CD4-positive, alpha-beta memory T cell (primary cell): ENCODE results near the gene FSTL4. TPM values are rescaled to one million over a fixed set of nuclear protein-coding genes. Genes with fewer than 3 reads are reported as not detected.

ENCODE experiments used
- CTCF ChIA-PET: fragments of 350-600 bp; sonication (Branson Sonifier 250); formaldehyde crosslinking; loops from one replicate; lab custom pipeline; 2021; ENCODE audit warnings: inconsistent platforms; ENCODE audit not compliant: partially characterized antibody; lab: Charles Lee
- POLR2A ChIA-PET: fragments of 350-600 bp; sonication (Branson Sonifier 250); formaldehyde crosslinking; loops from one replicate; lab custom pipeline; 2021; ENCODE audit not compliant: partially characterized antibody; lab: Charles Lee
- DNase-seq, 5 donors: peaks; one replicate each; pipeline versions ENCODE4 v3.0.0 to v3.0.0-alpha.2; 2020 to 2022; ENCODE audit warnings: mixed read lengths in 1 of 5
- H3K27ac ChIP-seq: one replicate; pipeline ENCODE4 v1.7.0; 2013; ENCODE audit warnings: low read depth, low read length
- H3K27me3 ChIP-seq: 2 replicates; pipeline ENCODE4 v1.7.0; 2013; ENCODE audit warnings: mild to moderate bottlenecking, low read length, moderate library complexity; ENCODE audit not compliant: insufficient read depth
- H3K36me3 ChIP-seq: 2 replicates; pipeline ENCODE4 v1.7.0; 2013; ENCODE audit warnings: mild to moderate bottlenecking, low read length, moderate library complexity; ENCODE audit not compliant: insufficient read depth
- H3K4me1 ChIP-seq: 2 replicates; pipeline ENCODE4 v1.7.0; 2013; ENCODE audit warnings: mild to moderate bottlenecking, low read length, moderate library complexity; ENCODE audit not compliant: insufficient read depth
- H3K4me3 ChIP-seq, 2 donors: one replicate each; pipeline ENCODE4 v1.7.0; 2013; ENCODE audit warnings: low read length in 2 of 2, mild to moderate bottlenecking in 1 of 2
- H3K9me3 ChIP-seq, 2 donors: one replicate each; pipeline ENCODE4 v1.7.0; 2013; ENCODE audit warnings: low read length in 2 of 2, control low read depth in 1 of 2; ENCODE audit not compliant: control insufficient read depth in 1 of 2
- H3K27ac Mint-ChIP-seq, 7 donors: one replicate each; pipeline ENCODE4 v1.8.0; 2020 to 2021; ENCODE audit warnings: mixed read lengths in 7 of 7, mild to moderate bottlenecking in 6 of 7, inconsistent platforms in 3 of 7, moderate library complexity in 3 of 7
- H3K27me3 Mint-ChIP-seq, 2 donors: one replicate each; pipeline ENCODE4 v1.8.0; 2020 to 2021; ENCODE audit warnings: mixed read lengths in 2 of 2
- H3K36me3 Mint-ChIP-seq, 2 donors: one replicate each; pipeline ENCODE4 v1.8.0; 2020 to 2021; ENCODE audit warnings: mixed read lengths in 2 of 2, inconsistent platforms in 1 of 2, mild to moderate bottlenecking in 1 of 2
- H3K4me1 Mint-ChIP-seq, 4 donors: one replicate each; pipeline ENCODE4 v1.8.0; 2020 to 2021; ENCODE audit warnings: mixed read lengths in 4 of 4, mild to moderate bottlenecking in 1 of 4
- H3K4me3 Mint-ChIP-seq, 8 donors: one replicate each; pipeline ENCODE4 v1.8.0; 2020 to 2021; ENCODE audit warnings: mixed read lengths in 8 of 8, mild to moderate bottlenecking in 7 of 8, moderate library complexity in 6 of 8, inconsistent platforms in 3 of 8
- H3K9me3 Mint-ChIP-seq, 8 donors: one replicate each; pipeline ENCODE4 v1.8.0; 2020 to 2021; ENCODE audit warnings: mixed read lengths in 8 of 8, mild to moderate bottlenecking in 5 of 8, inconsistent platforms in 3 of 8, moderate library complexity in 1 of 8
- intact Hi-C: fragments of 100-400 bp; cut with micrococcal nuclease; formaldehyde crosslinking; loops from one replicate; pipeline ENCODE4 v1.15.1; 2023
- polyA plus RNA-seq, 2 donors: library from polyadenylated mRNA; unstranded; fragments of 300-500 nt; fragmentation: Illumina TruSeq; gene quantifications; one replicate each; pipeline ENCODE4 v1.2.3, GENCODE V29; 2021
- total RNA-seq, 2 experiments: library from RNA; stranded (reverse); gene quantifications; one replicate each; pipeline ENCODE4 v1.2.3, GENCODE V29; 2021

FSTL4 gene
- total and polyA plus RNA-seq, 4 experiments from 2014 or later = not detected

GRCh38 chr5:133325864-133326263 lies 286.5 kb downstream of the FSTL4 start:
- Histone ChIP-seq H3K36me3 (no peaks in the 10 kb centered on the region), H3K4me3 (no peak overlapping the region), H3K9me3 (no peaks in the 10 kb centered on the region), H3K4me1 (no peaks in the 10 kb centered on the region), H3K27me3 (no peaks in the 10 kb centered on the region), H3K27ac (no peak overlapping the region)
- no peak overlapping the region for H3K27ac Mint-ChIP-seq
- DNase-seq = no peak
- no peaks in the 10 kb centered on the region for H3K36me3 Mint-ChIP-seq
- peaks cover 0 to 1% of the 10 kb centered on the region in 2 donors for H3K27me3 Mint-ChIP-seq
- no peaks in the 10 kb centered on the region for H3K9me3 Mint-ChIP-seq
- CTCF ChIA-PET = no interaction called here
- intact Hi-C loops = no loop called here
- H3K4me3 Mint-ChIP-seq = no peak overlapping the region
- H3K4me1 Mint-ChIP-seq = peaks cover 6 to 15% (median 9%) of the 10 kb centered on the region in 4 donors
- POLR2A ChIA-PET = no interaction called here

GRCh38 chr5:133324926-133325325 lies 287.4 kb downstream of the FSTL4 start:
- Histone ChIP-seq H3K4me1 (no peaks in the 10 kb centered on the region), H3K27me3 (no peaks in the 10 kb centered on the region), H3K36me3 (no peaks in the 10 kb centered on the region), H3K27ac (no peak overlapping the region), H3K9me3 (no peaks in the 10 kb centered on the region), H3K4me3 (no peak overlapping the region)
- intact Hi-C loops = no loop called here
- H3K4me3 Mint-ChIP-seq = no peak overlapping the region
- DNase-seq = no peak
- no peak overlapping the region for H3K27ac Mint-ChIP-seq
- H3K9me3 Mint-ChIP-seq = no peaks in the 10 kb centered on the region
- ChIA-PET POLR2A (no interaction called here), CTCF (no interaction called here)
- peaks cover 0 to 1% of the 10 kb centered on the region in 2 donors for H3K27me3 Mint-ChIP-seq
- peaks cover 6 to 15% (median 9%) of the 10 kb centered on the region in 4 donors for H3K4me1 Mint-ChIP-seq
- no peaks in the 10 kb centered on the region for H3K36me3 Mint-ChIP-seq

GRCh38 chr5:133323494-133324457 lies 288.6 kb downstream of the FSTL4 start:
- no peaks in the 10 kb centered on the region for H3K36me3 Mint-ChIP-seq

DNA sequence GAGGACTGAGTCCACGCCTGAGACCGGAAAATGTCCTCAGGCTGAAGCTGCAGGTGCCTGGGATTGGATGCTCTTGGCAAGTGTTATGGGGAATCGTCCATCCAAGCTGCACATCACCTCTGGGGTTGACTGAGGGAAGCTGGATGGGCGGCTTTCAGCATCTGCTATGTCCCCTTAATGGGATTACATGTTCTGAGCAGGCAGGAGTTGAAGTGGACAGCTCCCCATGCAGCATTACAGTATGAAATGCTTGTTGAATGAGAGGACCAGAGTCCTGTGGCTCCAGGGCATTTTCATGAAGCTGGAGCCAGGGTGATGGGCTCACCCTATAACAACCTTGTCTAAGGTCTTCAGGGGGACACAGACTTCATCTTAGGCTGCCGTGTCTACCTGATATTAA lies 289.6 kb downstream of the FSTL4 start:
- no peak overlapping the region for H3K27ac ChIP-seq
- no peaks in the 10 kb centered on the region for H3K36me3 ChIP-seq
- H3K4me3 ChIP-seq = no peak overlapping the region
- Mint-ChIP-seq H3K9me3 (no peaks in the 10 kb centered on the region), H3K4me1 (peaks cover 6 to 15% (median 9%) of the 10 kb centered on the region in 4 donors), H3K27me3 (peaks cover 0 to 1% of the 10 kb centered on the region in 2 donors), H3K36me3 (no peaks in the 10 kb centered on the region), H3K27ac (no peak overlapping the region), H3K4me3 (no peak overlapping the region)
- CTCF ChIA-PET = no interaction called here
- H3K9me3 ChIP-seq = no peaks in the 10 kb centered on the region
- DNase-seq = no peak
- H3K27me3 ChIP-seq = no peaks in the 10 kb centered on the region
- no peaks in the 10 kb centered on the region for H3K4me1 ChIP-seq
- intact Hi-C loops = no loop called here
- POLR2A ChIA-PET = no interaction called here

More at GRCh38 chr5:133323494-133324457, 288.6 kb downstream of the FSTL4 start:
- DNase-seq = no peak
- H3K9me3 Mint-ChIP-seq = no peaks in the 10 kb centered on the region
- Histone ChIP-seq H3K9me3 (no peaks in the 10 kb centered on the region), H3K4me1 (no peaks in the 10 kb centered on the region), H3K27me3 (no peaks in the 10 kb centered on the region), H3K27ac (no peak overlapping the region), H3K36me3 (no peaks in the 10 kb centered on the region), H3K4me3 (no peak overlapping the region)
- H3K4me1 Mint-ChIP-seq = peaks cover 6 to 15% (median 9%) of the 10 kb centered on the region in 4 donors
- ChIA-PET CTCF (no interaction called here), POLR2A (no interaction called here)
- H3K4me3 Mint-ChIP-seq = no peak overlapping the region
- no peak overlapping the region for H3K27ac Mint-ChIP-seq
- intact Hi-C loops = no loop called here
- peaks cover 0 to 1% of the 10 kb centered on the region in 2 donors for H3K27me3 Mint-ChIP-seq

GRCh38 chr5:133321833-133322420 lies 290.4 kb downstream of the FSTL4 start:
- no peaks in the 10 kb centered on the region for H3K9me3 Mint-ChIP-seq
- Histone ChIP-seq H3K27me3 (no peaks in the 10 kb centered on the region), H3K36me3 (no peaks in the 10 kb centered on the region), H3K27ac (no peak overlapping the region), H3K9me3 (no peaks in the 10 kb centered on the region), H3K4me3 (no peak overlapping the region), H3K4me1 (no peaks in the 10 kb centered on the region)
- H3K36me3 Mint-ChIP-seq = no peaks in the 10 kb centered on the region
- ChIA-PET POLR2A (no interaction called here), CTCF (no interaction called here)
- H3K27me3 Mint-ChIP-seq = peaks cover 0 to 1% of the 10 kb centered on the region in 2 donors
- peaks cover 6 to 15% (median 9%) of the 10 kb centered on the region in 4 donors for H3K4me1 Mint-ChIP-seq
- intact Hi-C loops = no loop called here
- H3K4me3 Mint-ChIP-seq = peak overlapping the region in 1 of 8 donors; percentile 20
- peak in 4 of 5 donors; percentile 4 to 61 (median 20) for DNase-seq
- peak overlapping the region in 4 of 7 donors; percentile 50 to 83 (median 64) for H3K27ac Mint-ChIP-seq

DNA sequence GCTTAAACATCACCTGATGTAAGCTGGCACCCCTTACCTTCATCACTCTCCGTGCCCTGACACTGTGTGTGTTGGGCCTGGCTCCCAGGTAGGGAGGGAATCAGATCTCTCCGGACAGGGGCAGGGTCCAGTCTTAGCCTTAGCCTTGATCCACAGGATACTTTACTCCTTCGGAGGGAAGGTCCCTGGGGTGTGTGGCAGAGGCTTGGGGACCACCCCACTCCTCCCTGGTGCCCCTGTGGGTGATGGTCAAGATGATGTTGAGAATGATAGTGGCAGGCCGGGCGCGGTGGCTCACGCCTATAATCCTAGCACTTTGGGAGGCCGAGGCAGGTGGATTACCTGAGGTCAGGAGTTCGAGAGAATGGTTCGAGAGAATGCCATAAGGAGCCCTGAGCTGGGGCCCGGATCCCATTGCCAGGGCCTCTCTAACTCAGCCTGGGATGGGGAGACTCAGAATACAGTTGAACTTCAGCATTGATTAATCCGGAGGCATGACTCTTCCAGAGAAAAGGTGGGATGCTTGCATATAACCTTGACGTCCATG lies 291.0 kb downstream of the FSTL4 start:
- H3K27ac Mint-ChIP-seq = peak overlapping the region in 3 of 7 donors; percentile 23 to 77 (median 42)
- H3K4me1 Mint-ChIP-seq = peaks cover 6 to 15% (median 9%) of the 10 kb centered on the region in 4 donors
- Histone ChIP-seq H3K27me3 (no peaks in the 10 kb centered on the region), H3K4me3 (no peak overlapping the region), H3K4me1 (no peaks in the 10 kb centered on the region), H3K27ac (no peak overlapping the region), H3K36me3 (no peaks in the 10 kb centered on the region), H3K9me3 (no peaks in the 10 kb centered on the region)
- no peaks in the 10 kb centered on the region for H3K36me3 Mint-ChIP-seq
- CTCF ChIA-PET = no interaction called here
- POLR2A ChIA-PET = no interaction called here
- H3K27me3 Mint-ChIP-seq = peaks cover 0 to 1% of the 10 kb centered on the region in 2 donors
- intact Hi-C loops = no loop called here
- DNase-seq = no peak
- H3K4me3 Mint-ChIP-seq = no peak overlapping the region
- no peaks in the 10 kb centered on the region for H3K9me3 Mint-ChIP-seq
